ENCODE results near the gene SLC43A2. TPM values are rescaled to one million over a fixed set of nuclear protein-coding genes. Genes with fewer than 3 reads are reported as not detected.

SLC43A2 gene
- total RNA-seq, 1 donor from 2014 or later = 5.2 TPM

Small RNA genes lying within 50 kb of the gene (small RNA-seq; reads per million reads assigned to genes)
- gene RN7SL105P = not detected

Other genes starting within 250 kb of the SLC43A2 start
- 487 TPM for gene YWHAE, start 228.6 kb downstream of the SLC43A2 start, total RNA-seq
- 57.5 TPM for gene CRK, start 172.6 kb downstream of the SLC43A2 start, total RNA-seq
- 118 TPM for gene MYO1C, start 136.1 kb downstream of the SLC43A2 start, total RNA-seq
- gene INPP5K, start 112.2 kb downstream of the SLC43A2 start, total RNA-seq = 96.0 TPM
- gene PITPNA, start 66.0 kb downstream of the SLC43A2 start, total RNA-seq = 46.4 TPM
- 26.3 TPM for gene SCARF1, start 16.9 kb upstream of the SLC43A2 start, total RNA-seq
- gene RILP, start 21.0 kb upstream of the SLC43A2 start, total RNA-seq = 7.1 TPM
- 247 TPM for gene PRPF8, start 56.0 kb upstream of the SLC43A2 start, total RNA-seq
- 10.8 TPM for gene TLCD2, start 81.5 kb upstream of the SLC43A2 start, total RNA-seq
- 57.2 TPM for gene WDR81, start 95.9 kb upstream of the SLC43A2 start, total RNA-seq
- 23.8 TPM for gene SERPINF2, start 114.0 kb upstream of the SLC43A2 start, total RNA-seq
- 1,040 TPM for gene SERPINF1, start 133.2 kb upstream of the SLC43A2 start, total RNA-seq
- gene SMYD4, start 201.1 kb upstream of the SLC43A2 start, total RNA-seq = 16.7 TPM
- gene RPA1, start 201.2 kb upstream of the SLC43A2 start, total RNA-seq = 30.9 TPM